GM23338 (cell line): ENCODE data around the gene GPR142. TPM values are rescaled to one million over a fixed set of nuclear protein-coding genes. Genes with fewer than 3 reads are reported as not detected.

ENCODE experiments used
- ATAC-seq: fragments of 200-7000 bp; cut with Tn5 transposase; 3 replicates; pipeline ENCODE4 v1.9.1; 2020
- DNase-seq: peaks from one replicate; pipeline ENCODE4 v3.0.0-alpha.2; 2015; ENCODE audit warnings: low spot score
- H2AFZ ChIP-seq: fragments of 200-600 bp; sonication (generic); 2 replicates; pipeline ENCODE4 v1.8.0; 2016; ENCODE audit warnings: antibody characterized with exemption, mild to moderate bottlenecking, moderate library complexity
- H3F3A ChIP-seq: fragments of 200-600 bp; sonication (generic); replicated peaks from 2 replicates; pipeline ENCODE4 v1.8.0; 2017; ENCODE audit warnings: antibody characterized with exemption, mixed run types, low read depth
- H3K27ac ChIP-seq: fragments of 200-600 bp; sonication (generic); 2 replicates; pipeline ENCODE4 v1.6.1; 2016; ENCODE audit warnings: low read depth
- H3K27me3 ChIP-seq: fragments of 200-600 bp; sonication (generic); 2 replicates; pipeline ENCODE4 v1.8.0; 2016; ENCODE audit warnings: mild to moderate bottlenecking, mixed run types, moderate library complexity; ENCODE audit not compliant: insufficient read depth
- H3K36me3 ChIP-seq: fragments of 200-600 bp; sonication (generic); 2 replicates; pipeline ENCODE4 v1.8.0; 2016; ENCODE audit warnings: mild to moderate bottlenecking; ENCODE audit not compliant: insufficient read depth
- H3K4me1 ChIP-seq: fragments of 200-600 bp; sonication (generic); 2 replicates; pipeline ENCODE4 v1.8.0; 2016; ENCODE audit warnings: mild to moderate bottlenecking, moderate library complexity; ENCODE audit not compliant: insufficient read depth
- H3K4me2 ChIP-seq: fragments of 200-600 bp; sonication (generic); 2 replicates; pipeline ENCODE4 v1.7.1; 2017; ENCODE audit warnings: mixed run types
- H3K4me3 ChIP-seq: fragments of 200-600 bp; sonication (generic); 2 replicates; pipeline ENCODE4 v1.6.1; 2016; ENCODE audit warnings: mixed run types
- H3K79me2 ChIP-seq: fragments of 200-600 bp; sonication (generic); replicated peaks from 2 replicates; pipeline ENCODE4 v1.8.0; 2017; ENCODE audit warnings: mild to moderate bottlenecking; ENCODE audit not compliant: insufficient read depth
- H3K9me2 ChIP-seq: fragments of 200-600 bp; sonication (generic); 2 replicates; pipeline ENCODE4 v1.8.0; 2017; ENCODE audit not compliant: insufficient read depth
- H4K20me1 ChIP-seq: fragments of 200-600 bp; sonication (generic); replicated peaks from 2 replicates; pipeline ENCODE4 v1.8.0; 2017; ENCODE audit warnings: mild to moderate bottlenecking; ENCODE audit not compliant: insufficient read depth
- H3K27ac Mint-ChIP-seq: 2 replicates; pipeline ENCODE4 v1.8.0; 2020; ENCODE audit warnings: inconsistent platforms, mild to moderate bottlenecking, moderate library complexity, mixed read lengths
- H3K27me3 Mint-ChIP-seq: 3 replicates; pipeline ENCODE4 v1.8.0; 2022; ENCODE audit warnings: low read depth, mild to moderate bottlenecking, moderate library complexity, mixed read lengths, inconsistent platforms; ENCODE audit not compliant: insufficient read depth, poor library complexity
- H3K36me3 Mint-ChIP-seq: 3 replicates; pipeline ENCODE4 v1.8.0; 2021; ENCODE audit warnings: low read depth, mild to moderate bottlenecking, inconsistent platforms, moderate library complexity, mixed read lengths
- H3K4me1 Mint-ChIP-seq: 3 replicates; pipeline ENCODE4 v1.8.0; 2020; ENCODE audit warnings: mild to moderate bottlenecking, inconsistent platforms, mixed read lengths
- H3K4me3 Mint-ChIP-seq: 3 replicates; pipeline ENCODE4 v1.8.0; 2021; ENCODE audit warnings: moderate library complexity, mild to moderate bottlenecking, inconsistent platforms, mixed read lengths
- H3K9me3 Mint-ChIP-seq: 3 replicates; pipeline ENCODE4 v1.8.0; 2020; ENCODE audit warnings: moderate library complexity, mild to moderate bottlenecking, inconsistent platforms, mixed read lengths
- CREB1 ChIP-seq: fragments of 250-450 bp; sonication (Bioruptor Pico); IDR thresholded peaks from 2 replicates; pipeline ENCODE4 v1.5.0; 2020; ENCODE audit warnings: low read depth, mild to moderate bottlenecking, moderate library complexity
- CTCF ChIP-seq, 2 experiments: fragments of 200-600 bp in 1 of 2; sonication (generic) in 1 of 2; conservative IDR thresholded peaks; 2 replicates each; pipeline versions ENCODE4 v1.5.1 to v1.6.1; 2016 to 2017; ENCODE audit warnings: antibody characterized with exemption in 2 of 2, low read depth in 2 of 2, mild to moderate bottlenecking in 2 of 2, moderate library complexity in 1 of 2
- EZH2 ChIP-seq: fragments of 200-600 bp; sonication (generic); IDR thresholded peaks from one replicate; pipeline ENCODE4 v1.8.0; 2017; ENCODE audit warnings: antibody characterized with exemption, mild to moderate bottlenecking, low read depth; ENCODE audit not compliant: unreplicated experiment
- EZH2phosphoT487 ChIP-seq: fragments of 200-600 bp; sonication (generic); IDR thresholded peaks from one replicate; pipeline ENCODE4 v1.8.1; 2018; ENCODE audit warnings: antibody characterized with exemption; ENCODE audit not compliant: unreplicated experiment
- JUNB ChIP-seq: IDR thresholded peaks from one replicate; pipeline ENCODE4 v1.6.1; 2016; ENCODE audit warnings: antibody characterized with exemption; ENCODE audit not compliant: unreplicated experiment
- NANOG ChIP-seq: IDR thresholded peaks from 2 replicates; pipeline ENCODE4 v1.6.1; 2016; ENCODE audit warnings: antibody characterized with exemption, borderline replicate concordance
- POLR2AphosphoS5 ChIP-seq: IDR thresholded peaks from 2 replicates; pipeline ENCODE4 v1.6.1; 2016; ENCODE audit warnings: antibody characterized with exemption, low read depth
- REST ChIP-seq: IDR thresholded peaks from one replicate; pipeline ENCODE4 v1.6.1; 2018; ENCODE audit warnings: antibody characterized with exemption; ENCODE audit not compliant: unreplicated experiment
- STAT1 ChIP-seq: IDR thresholded peaks from one replicate; pipeline ENCODE4 v1.6.1; 2016; ENCODE audit warnings: antibody characterized with exemption; ENCODE audit not compliant: unreplicated experiment
- ZNF114 ChIP-seq: fragments of 250-450 bp; sonication (Bioruptor Pico); IDR thresholded peaks from 2 replicates; pipeline ENCODE4 v1.5.0; 2020; ENCODE audit warnings: mild to moderate bottlenecking, moderate library complexity
- ZNF331 ChIP-seq: fragments of 250-450 bp; sonication (Bioruptor Pico); IDR thresholded peaks from 2 replicates; pipeline ENCODE4 v1.5.0; 2020; ENCODE audit warnings: low read depth, mild to moderate bottlenecking, moderate library complexity
- polyA plus RNA-seq: library from polyadenylated mRNA; unstranded; fragments of >200 nt; fragmentation: Nextera tagmentation; extraction: Ambion mirVana; gene quantifications from 2 replicates; pipeline ENCODE4 v1.2.1, GENCODE V29; 2016
- total RNA-seq: library from RNA; depleted of rRNA; stranded (reverse); fragments of >200 nt; shearing (Covaris generic); gene quantifications from 2 replicates; pipeline ENCODE4 v1.2.3, GENCODE V29; 2014

GPR142 gene
- total and polyA plus RNA-seq, 2 experiments from 2014 or later, result not detected

DNA sequence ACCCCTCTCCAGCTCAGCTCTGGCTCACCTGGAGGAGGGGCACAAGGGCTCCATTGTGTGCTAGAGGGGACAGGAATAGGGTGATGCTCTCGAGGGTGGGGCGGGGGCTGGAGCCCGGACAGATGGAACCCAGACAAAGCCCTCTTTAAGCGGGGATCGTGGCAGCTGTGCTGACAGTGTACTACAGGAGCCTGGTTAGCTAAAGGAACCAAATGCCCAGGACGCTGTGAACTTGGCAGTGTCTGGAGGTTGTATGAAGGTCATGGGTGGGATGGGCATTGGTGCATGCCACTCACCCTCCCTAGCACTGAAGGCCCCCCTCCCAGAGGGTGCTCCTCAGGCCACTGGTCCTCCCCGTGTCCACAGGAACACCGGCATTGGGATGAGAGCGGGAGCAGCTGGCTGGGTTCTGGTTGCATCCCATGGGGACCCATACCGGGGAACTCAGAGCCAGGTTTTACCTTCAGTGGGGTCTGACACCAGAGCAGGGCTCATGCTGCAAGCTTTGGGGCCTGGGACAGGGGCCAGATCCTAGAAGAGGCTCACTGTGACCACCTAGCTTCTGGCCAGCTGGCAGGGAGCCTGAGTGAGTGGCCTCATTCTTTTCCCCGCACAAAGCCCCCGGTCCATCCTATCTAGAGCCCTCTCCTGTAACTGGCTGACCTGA, 29.3 kb upstream of the GPR142 start:
- no peaks in the 10 kb centered on the region for H3K79me2 ChIP-seq
- peaks cover 4% of the 10 kb centered on the region for H3K27me3 Mint-ChIP-seq
- H3K27ac Mint-ChIP-seq, result 0 out of 2 replicates have a peak overlapping the region, but pooled peaks have one; percentile 40
- no peak overlapping the region for H2AFZ ChIP-seq
- DNase-seq (no peak), ATAC-seq (no peak)
- H3F3A ChIP-seq, result no peaks in the 10 kb centered on the region
- H3K4me1 ChIP-seq, result no peaks in the 10 kb centered on the region
- no peaks in the 10 kb centered on the region for H3K36me3 ChIP-seq
- no peaks in the 10 kb centered on the region for H3K36me3 Mint-ChIP-seq
- TF ChIP-seq JUNB, result no peak
- TF ChIP-seq EZH2phosphoT487, result no peak
- TF ChIP-seq NANOG, result no peak
- TF ChIP-seq POLR2AphosphoS5, result no peak
- TF ChIP-seq CTCF (conservative IDR thresholded peaks at IDR 0.05; ENCODE audit: low read depth in 2 of 2), result no peak
- no peak for TF ChIP-seq EZH2
- no peak for TF ChIP-seq ZNF331 (CRISPR knock-in tag)
- no peak for TF ChIP-seq ZNF114 (CRISPR knock-in tag)
- TF ChIP-seq STAT1, result no peak
- TF ChIP-seq REST, result no peak
- TF ChIP-seq CREB1 (CRISPR knock-in tag), result no peak
- peaks cover 17% of the 10 kb centered on the region for H3K4me1 Mint-ChIP-seq
- no peak overlapping the region for H3K4me3 ChIP-seq
- no peaks in the 10 kb centered on the region for H4K20me1 ChIP-seq
- H3K4me3 Mint-ChIP-seq, result no peak overlapping the region
- H3K9me2 ChIP-seq, result no peaks in the 10 kb centered on the region
- no peaks in the 10 kb centered on the region; the same call in 2 of the 3 replicates for H3K9me3 Mint-ChIP-seq
- H3K27me3 ChIP-seq, result no peaks in the 10 kb centered on the region
- no peak overlapping the region for H3K4me2 ChIP-seq
- no peak overlapping the region for H3K27ac ChIP-seq
